Stimulated activated CD8-positive, alpha-beta memory T cell treated with anti-CD3 and anti-CD28 coated beads, Interleukin-2, amount 100 ng/mL, for 48 hours (primary cell): ENCODE data around the gene GLT6D1.

ENCODE experiments used
- DNase-seq, 2 donors: peaks; one replicate each; pipeline ENCODE4 v3.0.0-alpha.2; 2020; ENCODE audit warnings: low read depth in 2 of 2

GLT6D1 gene

DNA sequence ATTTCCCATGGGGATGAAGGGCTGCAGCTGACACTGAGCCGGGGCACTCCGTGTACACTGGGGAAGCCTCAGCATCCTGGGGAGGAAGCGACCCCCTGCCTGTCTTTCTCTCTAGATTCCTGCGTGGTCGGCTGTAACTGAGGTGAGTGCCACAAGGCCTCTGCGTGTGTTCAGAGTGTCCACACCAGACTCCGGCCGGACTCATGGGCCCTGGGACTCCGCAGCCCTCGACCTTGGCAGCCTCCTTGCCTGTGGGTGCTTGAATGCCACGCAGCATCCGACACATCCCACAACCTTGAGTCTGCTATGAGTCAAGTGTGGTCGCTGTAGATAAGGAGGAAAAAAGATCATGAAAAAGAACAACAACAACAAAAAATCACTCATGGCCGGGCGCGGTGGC, 54.4 kb downstream of the GLT6D1 start:
- no peak for DNase-seq

DNA sequence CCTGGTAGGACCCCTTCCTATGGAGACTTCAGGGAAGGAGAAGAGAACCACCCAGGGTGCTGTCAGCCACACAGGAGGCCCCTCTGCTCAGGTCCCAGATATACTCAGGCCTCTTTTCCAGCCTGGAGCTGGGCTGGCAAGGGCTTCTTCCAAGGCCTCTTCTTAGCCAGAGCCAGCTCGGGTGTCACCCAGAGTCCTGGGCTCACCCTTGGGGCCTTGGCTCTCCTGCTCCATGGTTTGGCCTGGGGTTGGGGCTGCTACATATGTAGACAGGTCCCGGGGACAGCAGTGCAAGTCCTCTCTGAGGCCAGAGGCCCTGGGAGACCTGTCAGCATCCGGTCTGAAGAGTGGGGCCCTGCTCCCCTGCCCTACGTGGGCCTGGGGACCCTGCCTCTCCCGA, 55.0 kb downstream of the GLT6D1 start:
- DNase-seq, result no peak

DNA sequence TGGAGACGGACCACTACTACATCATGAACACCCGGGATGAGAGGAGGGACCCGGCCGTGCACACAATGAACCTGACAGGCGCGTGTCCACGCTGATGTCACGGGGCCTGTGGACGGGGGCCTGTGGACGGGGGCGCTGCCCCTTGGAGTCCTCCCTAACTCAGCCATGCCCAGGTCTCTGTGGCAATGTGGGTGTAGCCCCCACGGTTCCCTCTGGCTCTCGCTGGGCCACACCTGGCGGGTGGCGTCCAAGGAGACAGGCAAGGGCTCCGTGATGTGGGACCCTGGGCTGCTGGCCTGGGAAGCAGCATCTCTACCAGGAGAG, 55.7 kb downstream of the GLT6D1 start:
- DNase-seq, result no peak

DNA sequence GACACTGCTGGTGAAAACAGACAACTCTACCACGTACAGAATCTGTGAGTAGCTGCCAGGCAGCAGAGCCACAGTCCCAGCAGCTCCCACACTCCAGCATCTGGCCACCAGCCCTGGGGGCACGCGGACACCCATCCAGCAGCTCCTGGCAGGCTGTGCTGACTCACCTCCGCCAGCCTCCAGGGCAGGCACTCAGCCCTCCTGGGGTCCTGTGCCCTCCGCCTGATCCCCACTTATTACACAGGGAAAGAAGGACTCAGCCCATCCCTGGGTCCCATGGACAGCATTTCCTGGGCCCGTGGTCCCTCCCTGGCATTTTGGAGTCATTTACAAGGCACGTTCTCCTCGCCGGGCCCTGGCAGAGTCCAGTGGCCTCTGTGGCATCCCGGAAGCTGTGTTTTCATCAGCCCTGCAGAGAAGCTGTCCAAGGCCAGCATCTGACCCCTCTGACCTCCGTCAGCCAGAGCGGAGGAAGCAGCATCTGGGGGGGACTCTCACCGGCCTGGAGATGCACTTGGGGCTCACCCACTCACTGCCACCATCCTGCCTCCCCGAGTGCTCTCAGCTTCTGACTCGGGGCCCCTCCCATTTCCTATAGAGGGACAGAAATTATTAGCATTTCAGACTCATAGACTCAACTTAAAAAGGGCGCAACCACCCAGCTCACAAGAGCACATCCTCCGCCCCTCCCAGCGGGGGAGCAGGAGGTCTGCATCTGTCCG, 56.2 kb downstream of the GLT6D1 start:
- no peak for DNase-seq

DNA sequence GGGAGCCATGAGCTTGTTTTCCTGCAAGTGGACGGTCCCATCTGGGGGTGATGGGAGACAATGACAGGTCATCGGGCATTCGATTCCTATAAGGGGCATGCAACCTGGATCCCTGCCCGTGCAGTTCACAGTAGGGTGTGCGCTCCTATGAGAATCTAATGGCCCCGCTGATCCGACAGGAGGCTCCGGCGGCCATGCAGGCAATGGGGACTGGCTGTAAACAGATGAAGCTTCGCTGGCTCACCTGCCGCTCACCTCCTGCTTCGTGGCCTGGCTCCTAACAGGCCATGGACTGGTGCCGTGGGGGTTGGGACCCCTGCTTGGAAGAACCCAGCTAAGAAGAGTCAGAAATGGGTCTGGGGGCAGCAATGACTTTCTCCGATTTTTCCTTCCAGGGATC, 56.8 kb downstream of the GLT6D1 start:
- no peak for DNase-seq

DNA sequence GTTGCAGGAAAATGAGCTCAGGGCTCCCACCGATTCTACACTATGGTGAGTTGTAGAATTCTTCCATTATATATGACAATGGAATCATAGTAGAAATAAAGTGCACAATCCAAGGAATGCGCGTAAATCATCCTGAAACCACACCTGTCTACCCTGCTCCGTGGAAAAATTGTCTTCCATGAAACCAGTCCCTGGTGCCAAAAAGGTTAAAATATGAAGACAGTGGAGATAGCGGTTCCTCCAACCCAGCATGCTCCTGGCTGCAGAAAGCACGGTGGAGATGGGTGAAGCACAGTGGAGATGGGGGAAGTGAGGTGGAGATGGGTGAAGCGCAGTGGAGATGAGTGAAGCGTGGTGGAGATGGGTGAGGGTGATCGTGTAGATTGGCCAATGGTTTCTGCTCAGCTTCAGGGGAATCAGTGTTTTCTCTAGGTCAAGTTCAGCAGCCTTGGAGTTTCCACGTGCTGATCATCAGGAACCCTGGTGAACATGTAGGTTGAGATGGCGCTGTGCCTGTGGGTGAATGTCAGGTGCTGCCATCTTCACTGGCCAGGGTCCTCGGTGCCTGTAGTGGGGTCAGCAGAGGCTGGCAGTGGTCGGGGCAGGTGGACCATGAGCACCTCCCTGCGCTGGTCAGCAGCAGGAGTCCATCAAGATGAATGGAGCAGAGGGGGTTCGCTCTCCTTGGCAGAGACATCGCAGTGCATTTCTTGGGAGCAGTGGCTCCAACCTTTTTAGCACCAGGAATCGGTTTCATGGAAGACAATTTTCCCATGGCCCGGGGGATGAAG, 57.5 kb downstream of the GLT6D1 start:
- no peak for DNase-seq

DNA sequence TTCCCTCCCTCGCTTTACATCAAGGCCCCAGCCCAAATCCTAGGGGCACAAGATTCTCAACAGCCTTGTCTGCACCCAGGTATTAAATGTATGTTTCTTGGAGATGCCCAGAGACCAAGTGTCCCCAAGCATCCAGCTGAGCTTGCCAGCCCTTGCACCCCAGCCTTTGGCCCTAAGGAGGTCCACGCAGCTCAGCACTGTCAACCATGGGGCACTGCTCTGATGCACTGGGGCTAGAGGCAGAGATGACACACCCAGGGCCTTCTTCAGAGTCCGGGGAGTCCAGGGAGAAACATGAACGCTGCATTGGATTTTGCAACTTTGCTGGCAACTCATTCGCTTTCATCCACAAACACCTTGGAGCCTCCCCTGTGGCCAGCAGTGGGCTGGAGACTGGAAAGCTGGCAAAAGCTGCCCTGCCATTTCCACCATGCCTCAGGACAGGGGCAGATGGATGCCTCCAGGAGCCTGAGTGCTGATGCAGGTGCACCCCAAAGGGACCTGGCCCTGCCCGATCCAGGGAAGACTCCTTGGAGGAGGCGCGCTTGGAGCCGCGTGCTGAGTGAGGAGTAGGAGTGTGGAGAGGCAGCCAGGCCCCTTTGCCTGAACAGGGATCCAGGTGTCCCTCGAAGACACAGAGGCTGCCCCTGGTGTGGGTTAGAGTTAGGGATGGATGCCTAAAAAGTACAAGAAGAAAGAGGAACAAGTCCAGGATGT, 58.5 kb downstream of the GLT6D1 start:
- DNase-seq, result no peak

DNA sequence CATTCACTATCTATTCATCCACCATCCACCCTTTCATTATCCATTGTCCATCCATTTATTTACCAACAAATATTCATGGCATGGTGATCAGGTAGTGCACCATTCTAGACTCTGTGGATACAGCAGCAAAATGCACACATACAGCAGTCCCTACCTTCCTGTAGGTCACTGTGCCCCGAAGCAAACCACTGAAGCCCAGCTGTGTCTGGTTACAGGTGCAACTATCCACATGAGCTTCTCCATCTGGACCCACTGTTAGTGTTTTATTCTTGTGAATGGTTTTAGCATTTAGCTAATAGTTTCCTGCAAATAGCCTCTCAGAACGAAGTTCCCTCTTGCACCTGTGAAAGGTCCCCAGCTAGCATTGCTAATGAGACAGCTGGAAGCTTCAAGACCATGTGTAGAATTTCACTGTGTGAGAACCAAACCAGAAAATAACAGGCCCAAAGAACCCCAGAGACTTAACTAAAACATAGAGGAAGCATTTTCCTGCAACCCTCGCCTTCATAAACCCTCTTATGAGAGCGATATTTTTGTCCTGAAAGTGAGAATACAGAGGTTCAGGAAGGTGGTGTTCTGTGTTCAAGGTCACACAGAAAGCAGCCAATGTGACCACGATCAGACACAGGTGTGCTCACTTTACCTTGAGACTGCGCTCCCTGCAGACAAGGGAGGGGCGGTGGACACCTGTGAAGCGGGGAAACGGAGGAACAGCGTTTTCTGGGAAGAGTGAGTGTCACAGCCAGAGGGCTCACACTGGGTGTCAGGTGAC, 59.3 kb downstream of the GLT6D1 start:
- DNase-seq, result no peak

DNA sequence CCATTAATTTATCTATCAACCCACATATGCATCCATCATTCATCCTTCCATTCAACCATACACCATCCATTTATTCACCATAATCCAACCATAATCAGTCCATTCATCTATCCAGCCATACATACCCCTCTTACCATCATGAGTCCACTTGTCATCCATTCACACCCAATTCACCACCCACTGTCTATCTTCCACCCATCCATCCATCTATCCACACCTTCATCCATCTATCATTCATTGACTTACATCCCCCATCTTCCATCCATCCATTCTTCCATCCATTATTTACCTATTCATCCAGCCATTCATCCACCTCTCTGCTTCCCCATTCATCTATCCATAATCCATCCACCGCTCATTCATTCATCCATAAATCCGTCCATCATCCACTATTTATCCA, 60.0 kb downstream of the GLT6D1 start:
- no peak for DNase-seq

DNA sequence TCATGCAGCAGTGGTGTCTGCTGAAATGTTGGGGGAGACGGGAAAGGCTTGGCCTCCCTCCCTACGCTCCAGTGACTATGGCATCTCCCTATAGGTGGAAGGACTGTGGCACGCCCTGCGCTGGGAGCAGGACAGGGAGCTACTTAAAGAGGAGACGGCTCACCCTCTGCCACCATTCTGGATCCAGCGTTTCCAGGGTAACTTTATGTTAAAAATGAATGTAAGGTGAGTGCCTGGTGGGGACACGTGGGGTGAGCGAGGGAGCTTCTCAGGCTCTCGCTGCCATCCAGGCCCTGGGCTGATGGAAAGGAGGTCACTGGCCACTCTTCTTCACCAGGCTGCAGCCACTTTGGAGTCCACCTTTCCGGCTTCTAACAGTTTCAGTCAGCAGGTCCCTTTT, 62.1 kb downstream of the GLT6D1 start:
- no peak for DNase-seq

DNA sequence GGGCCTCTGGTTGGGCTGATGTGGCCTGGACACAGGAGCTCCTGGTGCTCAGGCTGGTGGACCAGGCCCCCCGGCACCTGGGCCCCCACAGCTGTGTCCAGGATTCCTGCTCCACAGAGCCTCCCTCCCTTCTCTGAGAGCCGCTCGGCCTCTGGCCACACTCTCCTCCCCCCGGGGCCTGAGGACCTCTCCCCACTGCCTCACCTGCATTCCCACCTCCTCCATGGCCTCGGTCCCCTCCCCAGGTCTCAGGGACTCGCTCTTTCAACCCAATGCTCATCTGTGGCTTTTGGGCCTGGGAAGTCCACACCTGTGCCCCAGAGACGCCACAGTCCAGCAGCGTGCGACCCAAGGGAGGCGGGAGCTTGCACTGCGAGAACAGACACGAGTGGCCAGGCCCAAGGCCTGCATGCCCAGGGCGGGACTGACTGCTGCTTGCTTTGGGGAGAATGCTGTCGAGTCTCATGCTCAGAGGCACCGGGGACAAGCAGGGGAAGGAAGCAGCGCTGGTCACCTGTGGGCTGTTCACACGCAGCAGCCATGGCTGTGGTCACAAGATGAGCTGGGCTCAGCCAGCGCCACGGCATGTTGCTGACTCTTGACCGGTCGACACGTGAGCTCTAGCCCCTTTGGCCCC, 63.2 kb downstream of the GLT6D1 start:
- no peak for DNase-seq

DNA sequence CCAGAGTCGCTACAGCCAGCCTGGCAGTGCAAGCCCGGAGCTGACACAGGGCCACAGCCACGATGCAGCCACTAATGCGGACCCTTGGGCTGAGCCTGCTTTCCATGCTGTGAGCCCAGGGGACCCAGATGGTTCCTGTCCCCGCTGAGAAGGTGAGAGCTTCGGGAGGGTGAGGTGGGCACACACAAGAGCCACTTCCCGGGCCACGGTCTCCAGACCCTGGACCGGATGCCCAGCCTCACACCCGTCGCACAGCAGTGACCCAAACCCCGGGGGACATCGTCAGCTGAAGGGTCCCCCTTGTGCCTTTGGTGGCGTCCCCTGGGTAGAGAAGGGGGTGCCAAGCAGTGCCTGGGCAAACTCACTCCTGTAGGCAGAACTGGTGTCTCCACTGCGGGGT, 64.4 kb downstream of the GLT6D1 start:
- DNase-seq, result no peak

DNA sequence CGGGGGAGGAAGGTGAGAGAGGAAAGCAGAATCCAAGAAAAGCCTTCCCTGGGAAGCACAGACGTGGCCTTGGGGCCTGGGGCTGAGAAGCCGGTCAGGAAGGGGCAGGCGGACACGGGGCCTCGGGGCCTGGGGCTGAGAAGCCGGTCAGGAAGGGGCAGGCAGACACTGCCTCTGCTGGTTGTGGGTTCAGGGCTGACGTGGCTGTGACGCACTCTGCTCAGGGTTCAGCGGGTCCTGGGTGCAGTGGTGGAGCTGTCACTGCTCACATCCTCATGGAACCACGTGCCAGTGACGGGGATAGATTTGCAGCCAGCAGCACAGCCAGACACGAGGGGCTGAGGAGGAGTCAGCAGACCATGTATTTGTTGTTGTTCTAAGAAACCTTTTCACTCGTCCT, 65.0 kb downstream of the GLT6D1 start:
- DNase-seq, result no peak
